Liver (tissue), 9 donors: Measurements from ENCODE around the gene TASOR2. TPM values are rescaled to one million over a fixed set of nuclear protein-coding genes. Genes with fewer than 3 reads are reported as not detected.
A peak's percentile ranks its signal among the peaks of the same experiment; 100 is the strongest.

ENCODE experiments used
- DNase-seq: peaks from one replicate; pipeline ENCODE4 v3.0.0-alpha.2; 2017; ENCODE audit warnings: low spot score
- H3K27ac ChIP-seq, 2 donors: one replicate each; pipeline ENCODE4 v1.7.0; 2013; ENCODE audit warnings: inconsistent platforms in 2 of 2, low read length in 2 of 2, control low read depth in 1 of 2, low read depth in 1 of 2, mild to moderate bottlenecking in 1 of 2
- H3K27me3 ChIP-seq, 4 donors: one replicate each; pipeline versions ENCODE4 v1.6.1 to v1.7.0; 2013; ENCODE audit warnings: low read length in 3 of 4, inconsistent platforms in 1 of 4, mild to moderate bottlenecking in 1 of 4, moderate library complexity in 1 of 4; ENCODE audit not compliant: control insufficient read depth in 4 of 4, insufficient read depth in 4 of 4
- H3K36me3 ChIP-seq, 4 donors: one replicate each; pipeline versions ENCODE4 v1.6.1 to v1.7.0; 2013; ENCODE audit warnings: low read length in 3 of 4, mild to moderate bottlenecking in 3 of 4, low read depth in 1 of 4, moderate library complexity in 1 of 4; ENCODE audit not compliant: control insufficient read depth in 4 of 4, insufficient read depth in 3 of 4
- H3K4me1 ChIP-seq, 4 donors: one replicate each; pipeline versions ENCODE4 v1.6.1 to v1.7.0; 2013; ENCODE audit warnings: low read length in 3 of 4, mild to moderate bottlenecking in 3 of 4, moderate library complexity in 1 of 4; ENCODE audit not compliant: control insufficient read depth in 4 of 4, insufficient read depth in 4 of 4
- H3K4me3 ChIP-seq, 3 donors: one replicate each; pipeline versions ENCODE4 v1.6.1 to v1.7.0; 2013; ENCODE audit warnings: low read length in 3 of 3, control low read depth in 1 of 3, low read depth in 1 of 3, mild to moderate bottlenecking in 1 of 3
- H3K9ac ChIP-seq, 2 donors: one replicate each; pipeline ENCODE4 v1.7.0; 2013; ENCODE audit warnings: low read length in 2 of 2, mild to moderate bottlenecking in 2 of 2, moderate library complexity in 2 of 2, control low read depth in 1 of 2, low read depth in 1 of 2
- H3K9me3 ChIP-seq, 4 donors: one replicate each; pipeline versions ENCODE4 v1.6.1 to v1.7.0; 2013; ENCODE audit warnings: low read length in 3 of 4; ENCODE audit not compliant: control insufficient read depth in 4 of 4
- ATF3 ChIP-seq: IDR thresholded peaks from 2 replicates; pipeline ENCODE4 v1.6.1; 2016; ENCODE audit warnings: antibody characterized with exemption
- CTCF ChIP-seq: fragments of 150-350 bp; IDR thresholded peaks from 2 replicates; pipeline ENCODE4 v1.5.1; 2017; ENCODE audit warnings: improper control_type of control experiment, low read depth, low read length; ENCODE audit not compliant: missing input control
- EGR1 ChIP-seq, 2 donors: IDR thresholded peaks; 2 replicates each; pipeline ENCODE4 v1.6.1; 2016 to 2018; ENCODE audit warnings: antibody characterized with exemption in 2 of 2, low read depth in 2 of 2
- FOXA1 ChIP-seq: IDR thresholded peaks from 2 replicates; pipeline ENCODE4 v1.6.1; 2016; ENCODE audit warnings: antibody characterized with exemption
- FOXA2 ChIP-seq: IDR thresholded peaks from 2 replicates; pipeline ENCODE4 v1.6.1; 2016; ENCODE audit warnings: antibody characterized with exemption
- GABPA ChIP-seq, 2 donors: IDR thresholded peaks in 1 of 2; conservative IDR thresholded peaks in 1 of 2; 2 replicates each; pipeline ENCODE4 v1.6.1; 2016; ENCODE audit warnings: antibody characterized with exemption in 2 of 2, mild to moderate bottlenecking in 1 of 2, moderate library complexity in 1 of 2
- HNF4A ChIP-seq, 2 donors: conservative IDR thresholded peaks; 2 replicates each; pipeline ENCODE4 v1.6.1; 2016; ENCODE audit warnings: antibody characterized with exemption in 2 of 2, mild to moderate bottlenecking in 2 of 2
- HNF4G ChIP-seq: IDR thresholded peaks from 2 replicates; pipeline ENCODE4 v1.6.1; 2016; ENCODE audit warnings: antibody characterized with exemption
- JUND ChIP-seq, 2 donors: IDR thresholded peaks; 2 replicates each; pipeline ENCODE4 v1.6.1; 2016; ENCODE audit warnings: antibody characterized with exemption in 2 of 2
- MAX ChIP-seq: IDR thresholded peaks from 2 replicates; pipeline ENCODE4 v1.6.1; 2016; ENCODE audit warnings: antibody characterized with exemption
- NR2F2 ChIP-seq: IDR thresholded peaks from 2 replicates; pipeline ENCODE4 v1.6.1; 2016; ENCODE audit warnings: antibody characterized with exemption
- RAD21 ChIP-seq, 2 donors: IDR thresholded peaks; 2 replicates each; pipeline ENCODE4 v1.6.1; 2016; ENCODE audit warnings: antibody characterized with exemption in 2 of 2, mild to moderate bottlenecking in 2 of 2
- RXRA ChIP-seq, 2 donors: IDR thresholded peaks; 2 replicates each; pipeline ENCODE4 v1.6.1; 2017 to 2018; ENCODE audit warnings: antibody characterized with exemption in 2 of 2, mild to moderate bottlenecking in 1 of 2
- SP1 ChIP-seq: IDR thresholded peaks from 2 replicates; pipeline ENCODE4 v1.6.1; 2018; ENCODE audit warnings: antibody characterized with exemption, mild to moderate bottlenecking
- TAF1 ChIP-seq: conservative IDR thresholded peaks from 2 replicates; pipeline ENCODE4 v1.6.1; 2016; ENCODE audit warnings: antibody characterized with exemption, mild to moderate bottlenecking
- YY1 ChIP-seq: IDR thresholded peaks from 2 replicates; pipeline ENCODE4 v1.6.1; 2016; ENCODE audit warnings: antibody characterized with exemption, mild to moderate bottlenecking
- ZBTB33 ChIP-seq: IDR thresholded peaks from 2 replicates; pipeline ENCODE4 v1.6.1; 2016; ENCODE audit warnings: antibody characterized with exemption
- WGBS: extraction: QIAGEN DNeasy Blood & Tissue Kit; methylation state at CpG from one replicate; pipeline ENCODE4 v1.1.7; 2013; 5-methylcytosine and 5-hydroxymethylcytosine counted together
- polyA plus RNA-seq, 2 donors: library from polyadenylated mRNA; stranded (reverse) in 1 of 2; unstranded in 1 of 2; fragments of 200-250 nt in 1 of 2; fragments of >200 nt in 1 of 2; fragmentation: Nextera tagmentation in 1 of 2; extraction: Ambion mirVana in 1 of 2; gene quantifications; one replicate each; pipeline versions ENCODE4 v1.2.1 to v1.2.3, GENCODE V29; 2013 to 2015
- total RNA-seq, 2 donors: library from RNA; depleted of rRNA; stranded (reverse); fragments of >200 nt; gene quantifications; one replicate each; pipeline ENCODE4 v1.2.3, GENCODE V29; 2014
- donor health status: healthy.
- donor health status: healthy.
- donor health status: healthy.
- donor health status: healthy.
- donor health status: healthy.

Gene TASOR2
- total and polyA plus RNA-seq, 4 donors: 7.6 to 40.3 (median 14.2) TPM

- no peak overlapping the region for H3K4me3 ChIP-seq
- H3K27ac ChIP-seq: peak overlapping the region; percentile 63 to 76
- no peak for TF ChIP-seq HNF4A (conservative IDR thresholded peaks at IDR 0.05)
- no peak for TF ChIP-seq RAD21 (IDR thresholded peaks at IDR 0.05)
- no peak for TF ChIP-seq MAX
- TF ChIP-seq NR2F2: peak; percentile 48
- no peak for TF ChIP-seq CTCF
- TF ChIP-seq JUND (IDR thresholded peaks at IDR 0.05): no peak
- no peak for TF ChIP-seq YY1
- TF ChIP-seq FOXA1: no peak
- TF ChIP-seq TAF1: no peak
- no peak for TF ChIP-seq ZBTB33
- peak; percentile 21 for TF ChIP-seq SP1
- TF ChIP-seq ATF3: no peak
- TF ChIP-seq GABPA (IDR thresholded peaks at IDR 0.05 in 1 of 2, conservative IDR thresholded peaks at IDR 0.05 in 1 of 2): no peak
- no peak for TF ChIP-seq HNF4G
- TF ChIP-seq RXRA (IDR thresholded peaks at IDR 0.05): peak in 1 of 2 donors; percentile 14
- TF ChIP-seq EGR1 (IDR thresholded peaks at IDR 0.05; ENCODE audit: low read depth in 2 of 2): no peak
- 72% methylated on average over 21 of the region's 21 CpGs for WGBS
- DNase-seq: no peak
- no peaks in the 10 kb centered on the region for H3K27me3 ChIP-seq
- no peaks in the 10 kb centered on the region for H3K9me3 ChIP-seq
- H3K4me1 ChIP-seq: peaks cover 7 to 28% (median 26%) of the 10 kb centered on the region in 4 donors
- H3K9ac ChIP-seq: no peak overlapping the region
- peaks cover 6 to 22% (median 12%) of the 10 kb centered on the region in 4 donors for H3K36me3 ChIP-seq
Observed at GRCh38 chr10:5645944-5646617, 38.6 kb upstream of the TASOR2 start.

GRCh38 chr10:5647507-5648240, 37.0 kb upstream of the TASOR2 start:
- Histone ChIP-seq H3K27me3 (no peaks in the 10 kb centered on the region), H3K9ac (no peak overlapping the region), H3K27ac (peak overlapping the region in 1 of 2 donors; percentile 27), H3K9me3 (no peaks in the 10 kb centered on the region), H3K4me1 (peaks cover 17 to 43% (median 40%) of the 10 kb centered on the region in 4 donors), H3K36me3 (peaks cover 0 to 10% (median 7%) of the 10 kb centered on the region in 4 donors), H3K4me3 (no peak overlapping the region)
- no peak for DNase-seq
- WGBS: 68% methylated on average over 11 of the region's 11 CpGs
- TF ChIP-seq EGR1 (IDR thresholded peaks at IDR 0.05; ENCODE audit: low read depth in 2 of 2) (peak in 1 of 2 donors; percentile 55), FOXA2 (no peak)
